ENCODE data around the gene PPM1H.

GRCh38 chr12:62748941-62749468 lies 185.9 kb downstream of the PPM1H start:
- TF ChIP-seq CTCF (IDR thresholded peaks at IDR 0.05) (no peak), POLR2A (IDR thresholded peaks at IDR 0.05) (no peak)
